HG03442 (cell line): ENCODE measurements around the gene CAMK1D.

Source experiments
- ATAC-seq: cut with Tn5 transposase; IDR thresholded peaks from one replicate; pipeline ENCODE4 v1.9.1; 2021; ENCODE audit warnings: mild to moderate bottlenecking, moderate library complexity; ENCODE audit not compliant: unreplicated experiment

CAMK1D gene

DNA sequence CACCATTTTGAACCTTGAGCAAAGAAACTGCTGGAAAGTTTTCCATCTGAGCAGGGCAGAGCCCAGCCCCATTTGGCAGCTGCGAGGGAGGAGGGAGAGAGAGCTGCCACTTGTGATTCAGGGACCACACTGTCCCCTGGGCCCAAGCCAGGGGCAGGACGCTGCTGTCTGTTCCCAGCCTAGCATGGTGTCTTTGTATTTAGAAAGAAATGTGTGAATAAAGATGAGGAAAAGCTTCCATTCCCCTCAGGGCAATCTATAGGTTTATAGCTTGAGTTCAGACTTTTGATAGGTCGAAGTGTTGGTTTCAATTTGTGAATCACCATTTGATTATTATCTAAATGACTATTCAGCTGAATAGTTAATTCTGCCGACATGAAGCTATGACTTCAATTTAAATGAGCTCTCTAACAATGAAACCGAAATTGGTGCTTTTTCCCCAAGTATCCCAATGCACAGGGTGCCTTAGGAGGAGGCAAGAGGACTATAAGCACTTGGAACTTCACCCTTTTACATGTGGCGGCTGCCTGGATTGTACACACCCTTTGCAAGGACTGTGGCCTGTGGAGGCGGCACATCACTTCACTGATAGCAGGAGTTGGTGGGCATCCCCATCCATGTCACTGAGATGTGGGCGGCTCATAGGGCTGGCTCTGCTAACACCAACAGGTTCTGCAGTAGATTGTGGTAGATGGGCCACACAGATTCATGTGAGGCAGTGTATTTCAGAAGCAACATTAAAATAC is 428.7 kb downstream of the CAMK1D start:
- no peak for ATAC-seq

GRCh38 chr10:12780634-12781601 is 431.6 kb downstream of the CAMK1D start:
- no peak for ATAC-seq

DNA sequence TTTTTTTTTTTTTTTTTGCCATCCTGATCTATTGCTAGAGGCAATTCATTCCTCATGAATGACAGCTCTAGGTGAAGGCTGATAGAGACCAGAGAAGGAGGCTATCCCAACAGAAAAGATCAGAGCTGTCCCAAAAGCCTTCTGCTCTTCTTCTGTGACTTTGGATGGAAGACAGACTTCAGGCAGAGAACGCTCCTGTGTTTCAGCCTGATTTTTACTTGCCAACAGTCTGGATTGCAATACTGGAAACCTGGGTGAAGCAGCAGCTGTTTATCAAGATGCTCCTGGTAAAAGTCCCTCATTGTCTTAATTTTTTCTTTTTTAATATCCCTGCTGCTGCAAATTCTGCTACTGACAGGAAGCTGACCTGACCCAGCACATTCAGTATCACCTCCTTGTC is 432.6 kb downstream of the CAMK1D start:
- no peak for ATAC-seq

DNA sequence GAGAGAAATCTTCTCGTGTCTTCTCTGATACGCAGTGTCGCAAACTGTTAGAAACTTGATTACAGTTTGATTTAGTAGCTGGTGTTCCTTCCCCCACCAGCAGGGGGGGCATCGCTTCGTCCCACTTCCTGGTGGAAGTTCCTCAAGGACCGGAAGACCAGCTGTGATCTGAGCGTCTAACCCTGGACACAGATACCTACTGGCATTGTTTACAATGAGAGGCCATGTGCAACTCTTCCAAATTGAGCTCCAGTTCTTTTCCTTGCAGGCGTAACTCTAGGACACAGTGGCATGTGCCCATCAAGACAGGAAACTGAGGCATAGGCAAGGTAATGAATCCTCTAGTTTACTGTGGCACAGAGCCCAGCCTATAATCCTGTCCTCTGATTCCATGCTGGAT is 433.2 kb downstream of the CAMK1D start:
- ATAC-seq, result no peak

DNA sequence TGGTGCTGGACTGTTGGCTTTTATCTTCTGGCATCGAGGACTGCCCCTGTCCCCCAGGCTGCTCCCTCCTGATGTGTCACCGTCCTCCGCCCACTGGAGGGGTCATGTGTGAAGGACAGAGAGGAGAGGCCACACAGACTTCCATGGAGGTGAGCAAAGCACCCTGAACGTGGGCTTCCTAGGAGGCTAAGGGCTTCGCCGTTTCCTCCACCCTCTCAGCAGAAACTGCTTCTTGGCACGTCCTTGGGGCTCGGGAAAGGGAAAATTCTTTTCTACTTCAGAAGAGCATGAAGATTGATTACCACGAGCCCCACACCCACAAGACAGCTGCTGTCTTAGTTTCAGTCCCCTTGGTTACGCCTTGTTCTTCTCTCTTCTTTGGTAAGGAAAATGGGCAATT is 433.9 kb downstream of the CAMK1D start:
- ATAC-seq, result no peak

DNA sequence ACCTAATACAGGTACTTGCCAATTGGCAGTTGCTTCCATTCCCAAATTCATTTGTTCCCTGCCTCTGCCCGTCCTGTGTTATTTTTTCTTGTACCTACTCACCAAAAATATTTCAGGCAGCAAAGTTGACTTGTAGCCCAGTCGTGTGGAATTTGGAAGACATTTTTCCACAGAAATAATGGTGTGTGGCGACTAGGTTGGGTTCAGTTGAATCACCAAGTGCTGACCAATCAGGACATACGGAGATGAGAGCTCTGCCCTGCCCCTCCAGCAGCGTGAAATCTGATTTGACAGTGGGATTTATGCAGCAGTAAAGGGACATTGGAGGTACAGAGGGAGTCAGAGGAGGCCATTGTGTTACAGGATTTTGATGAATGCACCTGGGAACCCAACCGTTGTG is 435.3 kb downstream of the CAMK1D start:
- no peak for ATAC-seq

DNA sequence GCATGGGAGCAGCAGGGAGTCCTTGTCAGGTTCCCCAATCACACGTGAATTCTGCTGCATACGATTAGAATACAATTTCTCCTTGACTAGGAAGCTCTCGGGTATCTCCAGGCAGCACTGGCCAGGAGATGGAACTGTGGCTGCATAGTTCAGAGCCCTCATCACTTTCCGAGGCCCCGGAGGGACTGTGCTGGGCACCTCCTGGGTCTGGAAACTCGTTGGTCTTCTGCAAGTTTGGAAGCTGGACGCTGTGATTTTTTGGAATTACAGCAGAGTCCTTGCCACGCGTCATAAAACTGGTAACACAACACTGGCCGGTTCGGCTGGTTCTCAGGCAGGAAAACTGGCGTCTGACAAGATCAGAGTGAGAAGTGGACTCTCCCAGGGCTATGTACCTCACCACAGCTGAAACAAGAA is 436.1 kb downstream of the CAMK1D start:
- ATAC-seq, result no peak

GRCh38 chr10:12787297-12787696 is 437.9 kb downstream of the CAMK1D start:
- no peak for ATAC-seq

- ATAC-seq, result no peak
Measured at GRCh38 chr10:12788277-12788676, 438.9 kb downstream of the CAMK1D start.

DNA sequence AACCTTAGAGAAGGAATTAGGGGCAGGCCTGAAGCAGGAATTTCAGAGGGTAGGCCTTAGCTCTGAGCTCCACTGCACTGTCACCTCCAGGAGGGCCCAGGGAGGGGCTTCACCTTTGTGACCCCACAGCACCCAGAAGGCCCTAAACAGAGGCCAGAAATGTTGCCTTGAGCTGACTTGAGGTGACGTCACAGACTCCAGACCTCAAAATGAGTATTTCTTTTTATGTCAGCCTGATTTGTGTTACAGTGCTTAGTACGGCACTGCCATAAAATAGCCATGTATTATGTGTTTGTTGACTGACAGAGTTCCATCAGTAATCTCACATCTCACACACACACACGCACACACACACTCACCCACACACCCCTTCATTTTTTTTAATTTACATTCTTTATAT is 440.9 kb downstream of the CAMK1D start:
- ATAC-seq, result no peak

- no peak for ATAC-seq
Measured at GRCh38 chr10:12791728-12792127, 442.4 kb downstream of the CAMK1D start.

GRCh38 chr10:12792889-12793556 is 443.7 kb downstream of the CAMK1D start:
- ATAC-seq, result no peak

DNA sequence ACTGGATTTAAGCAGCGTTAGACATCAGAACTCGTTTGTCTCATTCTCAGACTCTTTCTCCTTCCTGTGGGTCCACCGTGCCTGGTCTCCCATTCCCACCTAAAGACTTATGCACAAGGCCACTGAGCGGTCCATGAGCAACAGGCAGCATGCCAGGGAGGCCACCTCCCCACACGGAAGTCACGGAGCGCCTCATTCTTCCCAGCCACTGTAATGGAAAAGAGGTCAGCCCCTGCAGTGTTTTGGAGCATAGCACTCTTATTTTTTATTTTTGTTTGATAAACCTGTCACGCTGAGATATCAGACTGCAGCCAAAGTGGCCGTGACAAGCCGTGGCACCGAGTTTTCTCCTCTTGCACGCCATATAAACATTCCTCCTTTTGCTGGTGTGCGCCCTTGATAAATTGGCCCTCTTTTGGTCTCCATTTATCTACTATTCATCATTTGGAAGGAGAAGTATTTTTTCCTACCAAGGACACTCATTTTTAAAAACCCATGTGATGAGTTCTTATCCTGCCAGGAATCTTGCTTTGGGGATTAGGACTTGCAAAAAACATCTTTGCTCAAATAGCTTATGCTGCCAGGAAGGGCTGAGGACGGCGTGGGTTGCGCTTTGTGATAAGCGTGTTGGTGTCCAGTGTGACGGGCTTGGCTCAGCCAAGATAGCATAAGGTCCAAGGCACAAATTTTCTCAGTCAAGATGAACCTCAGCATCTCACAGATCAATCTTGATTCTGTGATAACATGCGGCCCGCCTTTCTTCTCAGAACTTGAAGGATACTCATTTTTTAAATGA is 446.2 kb downstream of the CAMK1D start:
- no peak for ATAC-seq

GRCh38 chr10:12796401-12797160 is 447.2 kb downstream of the CAMK1D start:
- ATAC-seq, result no peak

GRCh38 chr10:12797471-12798262 is 448.3 kb downstream of the CAMK1D start:
- ATAC-seq, result no peak

DNA sequence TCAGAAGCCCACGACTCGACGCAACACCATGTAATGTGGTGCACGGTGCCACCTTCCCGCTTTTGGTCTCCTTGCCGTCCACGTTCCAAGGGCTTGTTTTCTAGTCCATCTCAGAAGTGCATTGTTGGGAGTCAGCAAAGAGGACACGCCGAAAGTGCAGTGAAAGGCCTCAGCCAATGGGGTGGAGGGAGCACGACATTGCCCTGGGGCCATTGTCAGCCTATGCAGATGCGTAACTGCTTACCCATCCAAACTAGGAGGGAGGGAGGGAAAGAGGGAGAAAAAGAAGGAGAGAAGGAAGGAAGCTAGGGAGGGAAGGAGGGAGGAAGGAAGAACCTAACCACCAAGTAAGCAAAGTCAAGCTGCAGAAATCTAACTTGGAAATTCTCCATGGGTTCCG is 449.8 kb downstream of the CAMK1D start:
- no peak for ATAC-seq

GRCh38 chr10:12799714-12800113 is 450.4 kb downstream of the CAMK1D start:
- no peak for ATAC-seq

GRCh38 chr10:12800302-12800701 is 451.0 kb downstream of the CAMK1D start:
- ATAC-seq, result no peak
